ENCODE measurements around the gene STAM. TPM values are rescaled to one million over a fixed set of nuclear protein-coding genes. Genes with fewer than 3 reads are reported as not detected.

Gene STAM
- total and polyA plus RNA-seq, 9 of the 15 experiments (the other 6 are each of a cell fraction or from before 2014, with no cell fraction given) = 13.8 to 33.5 (median 26.4) TPM

DNA sequence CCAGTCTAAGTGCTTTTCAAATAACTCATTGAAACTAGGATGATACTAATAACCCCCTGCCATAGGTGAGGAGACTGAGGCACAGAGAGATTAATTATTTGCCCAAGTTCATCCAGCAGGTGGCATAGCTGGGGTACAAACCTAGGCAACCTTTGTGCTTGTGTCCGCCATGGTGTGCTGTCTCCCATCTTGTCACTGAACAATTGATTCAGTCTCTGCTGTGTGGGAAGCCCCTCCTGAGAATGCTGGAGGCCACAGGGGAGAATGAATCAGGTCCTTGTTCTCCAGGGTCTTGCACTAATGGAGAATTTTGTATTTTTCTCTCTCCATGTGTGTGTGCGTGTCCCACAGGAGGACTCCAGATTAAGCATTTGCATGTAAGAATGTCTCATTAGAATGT is 92.3 kb downstream of the STAM start:
- Histone ChIP-seq H3K4me1 (replicated peaks in 1 of 2; ENCODE audit: control insufficient read depth in 2 of 2, insufficient read depth in 2 of 2, low read length in 2 of 2) (peaks cover 0 to 4% of the 10 kb centered on the region in 2 experiments; a peak in 3 of 5 replicates), H2AFZ (ENCODE audit: low read depth, low read length) (no peak overlapping the region), H3K27me3 (ENCODE audit: control insufficient read depth in 2 of 2, insufficient read depth in 2 of 2, low read length in 2 of 2) (no peaks in the 10 kb centered on the region), H4K20me1 (replicated peaks; ENCODE audit: control insufficient read depth, insufficient read depth, low read length) (no peaks in the 10 kb centered on the region), H3K36me3 (ENCODE audit: control insufficient read depth, insufficient read depth, low read length) (no peaks in the 10 kb centered on the region), H3K9me1 (ENCODE audit: control insufficient read depth, insufficient read depth, low read length) (no peaks in the 10 kb centered on the region), H3K9me3 (replicated peaks; ENCODE audit: control insufficient read depth, insufficient read depth, low read depth, low read length) (no peaks in the 10 kb centered on the region), H3K9ac (ENCODE audit: insufficient read depth in 1 of 2, low read depth in 2 of 2, low read length in 2 of 2) (no peak overlapping the region), H3K4me2 (ENCODE audit: insufficient read depth, low read length) (no peak overlapping the region), H3K4me3 (no peak overlapping the region), H3K27ac (ENCODE audit: extremely low read depth, low read depth, low read length) (no peak overlapping the region), H3K79me2 (ENCODE audit: control insufficient read depth, insufficient read depth, low read length) (no peaks in the 10 kb centered on the region)
- POLR2A ChIA-PET = no interaction called here
- CTCF ChIA-PET (ENCODE audit: low intra/inter-chr PET ratio) = interaction anchor here (1.2 kb wide), 1 partner anchor 137 kb away, joined by 5 read pairs; no protein-coding TSS in a partner anchor
- 90% methylated on average over 2 of the region's 2 CpGs for WGBS (ENCODE audit: insufficient coverage, low coverage, missing lambda C conversion rate)
- FAIRE-seq (peak; percentile 15), DNase-seq (ENCODE audit: extremely low read depth in 1 of 4, low spot score in 3 of 4) (no peak), ATAC-seq (no peak)
- intact Hi-C loops (cut with micrococcal nuclease) = loop anchor here (5.0 to 10.0 kb wide), 3 partner anchors 139 to 481 kb away; no protein-coding TSS in a partner anchor
- BruUV-seq (replicated peaks) = no TSS peak
- in situ Hi-C loops (cut with MboI) = loop anchor here (10.0 to 25.0 kb wide), 2 partner anchors 451 to 899 kb away; no protein-coding TSS in a partner anchor
- TF ChIP-seq, protein P1, sequence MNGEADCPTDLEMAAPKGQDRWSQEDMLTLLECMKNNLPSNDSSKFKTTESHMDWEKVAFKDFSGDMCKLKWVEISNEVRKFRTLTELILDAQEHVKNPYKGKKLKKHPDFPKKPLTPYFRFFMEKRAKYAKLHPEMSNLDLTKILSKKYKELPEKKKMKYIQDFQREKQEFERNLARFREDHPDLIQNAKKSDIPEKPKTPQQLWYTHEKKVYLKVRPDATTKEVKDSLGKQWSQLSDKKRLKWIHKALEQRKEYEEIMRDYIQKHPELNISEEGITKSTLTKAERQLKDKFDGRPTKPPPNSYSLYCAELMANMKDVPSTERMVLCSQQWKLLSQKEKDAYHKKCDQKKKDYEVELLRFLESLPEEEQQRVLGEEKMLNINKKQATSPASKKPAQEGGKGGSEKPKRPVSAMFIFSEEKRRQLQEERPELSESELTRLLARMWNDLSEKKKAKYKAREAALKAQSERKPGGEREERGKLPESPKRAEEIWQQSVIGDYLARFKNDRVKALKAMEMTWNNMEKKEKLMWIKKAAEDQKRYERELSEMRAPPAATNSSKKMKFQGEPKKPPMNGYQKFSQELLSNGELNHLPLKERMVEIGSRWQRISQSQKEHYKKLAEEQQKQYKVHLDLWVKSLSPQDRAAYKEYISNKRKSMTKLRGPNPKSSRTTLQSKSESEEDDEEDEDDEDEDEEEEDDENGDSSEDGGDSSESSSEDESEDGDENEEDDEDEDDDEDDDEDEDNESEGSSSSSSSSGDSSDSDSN (IDR thresholded peaks at IDR 0.05; ENCODE audit: borderline replicate concordance in 1 of 2, low read depth in 2 of 2, low read length in 2 of 2) = no peak
- TF ChIP-seq, protein P2, sequence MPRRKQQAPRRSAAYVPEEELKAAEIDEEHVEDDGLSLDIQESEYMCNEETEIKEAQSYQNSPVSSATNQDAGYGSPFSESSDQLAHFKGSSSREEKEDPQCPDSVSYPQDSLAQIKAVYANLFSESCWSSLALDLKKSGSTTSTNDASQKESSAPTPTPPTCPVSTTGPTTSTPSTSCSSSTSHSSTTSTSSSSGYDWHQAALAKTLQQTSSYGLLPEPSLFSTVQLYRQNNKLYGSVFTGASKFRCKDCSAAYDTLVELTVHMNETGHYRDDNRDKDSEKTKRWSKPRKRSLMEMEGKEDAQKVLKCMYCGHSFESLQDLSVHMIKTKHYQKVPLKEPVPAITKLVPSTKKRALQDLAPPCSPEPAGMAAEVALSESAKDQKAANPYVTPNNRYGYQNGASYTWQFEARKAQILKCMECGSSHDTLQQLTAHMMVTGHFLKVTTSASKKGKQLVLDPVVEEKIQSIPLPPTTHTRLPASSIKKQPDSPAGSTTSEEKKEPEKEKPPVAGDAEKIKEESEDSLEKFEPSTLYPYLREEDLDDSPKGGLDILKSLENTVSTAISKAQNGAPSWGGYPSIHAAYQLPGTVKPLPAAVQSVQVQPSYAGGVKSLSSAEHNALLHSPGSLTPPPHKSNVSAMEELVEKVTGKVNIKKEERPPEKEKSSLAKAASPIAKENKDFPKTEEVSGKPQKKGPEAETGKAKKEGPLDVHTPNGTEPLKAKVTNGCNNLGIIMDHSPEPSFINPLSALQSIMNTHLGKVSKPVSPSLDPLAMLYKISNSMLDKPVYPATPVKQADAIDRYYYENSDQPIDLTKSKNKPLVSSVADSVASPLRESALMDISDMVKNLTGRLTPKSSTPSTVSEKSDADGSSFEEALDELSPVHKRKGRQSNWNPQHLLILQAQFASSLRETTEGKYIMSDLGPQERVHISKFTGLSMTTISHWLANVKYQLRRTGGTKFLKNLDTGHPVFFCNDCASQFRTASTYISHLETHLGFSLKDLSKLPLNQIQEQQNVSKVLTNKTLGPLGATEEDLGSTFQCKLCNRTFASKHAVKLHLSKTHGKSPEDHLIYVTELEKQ (CRISPR knock-in tag; IDR thresholded peaks at IDR 0.05) = no peak
- no peak for TF ChIP-seq TAF9B (IDR thresholded peaks at IDR 0.05; ENCODE audit: partially characterized antibody)
- TF ChIP-seq TCF7L2 (IDR thresholded peaks at IDR 0.05; ENCODE audit: low read depth, low read length) = no peak
- TF ChIP-seq, protein P3, sequence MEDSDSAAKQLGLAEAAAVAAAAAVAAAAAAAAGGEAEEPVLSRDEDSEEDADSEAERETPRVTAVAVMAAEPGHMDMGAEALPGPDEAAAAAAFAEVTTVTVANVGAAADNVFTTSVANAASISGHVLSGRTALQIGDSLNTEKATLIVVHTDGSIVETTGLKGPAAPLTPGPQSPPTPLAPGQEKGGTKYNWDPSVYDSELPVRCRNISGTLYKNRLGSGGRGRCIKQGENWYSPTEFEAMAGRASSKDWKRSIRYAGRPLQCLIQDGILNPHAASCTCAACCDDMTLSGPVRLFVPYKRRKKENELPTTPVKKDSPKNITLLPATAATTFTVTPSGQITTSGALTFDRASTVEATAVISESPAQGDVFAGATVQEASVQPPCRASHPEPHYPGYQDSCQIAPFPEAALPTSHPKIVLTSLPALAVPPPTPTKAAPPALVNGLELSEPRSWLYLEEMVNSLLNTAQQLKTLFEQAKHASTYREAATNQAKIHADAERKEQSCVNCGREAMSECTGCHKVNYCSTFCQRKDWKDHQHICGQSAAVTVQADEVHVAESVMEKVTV (CRISPR knock-in tag; IDR thresholded peaks at IDR 0.05) = no peak
- no peak for TF ChIP-seq PHB (CRISPR knock-in tag; IDR thresholded peaks at IDR 0.05)
- no peak for TF ChIP-seq HNRNPL (IDR thresholded peaks at IDR 0.05; ENCODE audit: low read depth, low read length)
- no peak for TF ChIP-seq ATF1 (CRISPR knock-in tag; IDR thresholded peaks at IDR 0.05)
- TF ChIP-seq ATF1 (tag; IDR thresholded peaks at IDR 0.05) = no peak
- TF ChIP-seq, protein P4, sequence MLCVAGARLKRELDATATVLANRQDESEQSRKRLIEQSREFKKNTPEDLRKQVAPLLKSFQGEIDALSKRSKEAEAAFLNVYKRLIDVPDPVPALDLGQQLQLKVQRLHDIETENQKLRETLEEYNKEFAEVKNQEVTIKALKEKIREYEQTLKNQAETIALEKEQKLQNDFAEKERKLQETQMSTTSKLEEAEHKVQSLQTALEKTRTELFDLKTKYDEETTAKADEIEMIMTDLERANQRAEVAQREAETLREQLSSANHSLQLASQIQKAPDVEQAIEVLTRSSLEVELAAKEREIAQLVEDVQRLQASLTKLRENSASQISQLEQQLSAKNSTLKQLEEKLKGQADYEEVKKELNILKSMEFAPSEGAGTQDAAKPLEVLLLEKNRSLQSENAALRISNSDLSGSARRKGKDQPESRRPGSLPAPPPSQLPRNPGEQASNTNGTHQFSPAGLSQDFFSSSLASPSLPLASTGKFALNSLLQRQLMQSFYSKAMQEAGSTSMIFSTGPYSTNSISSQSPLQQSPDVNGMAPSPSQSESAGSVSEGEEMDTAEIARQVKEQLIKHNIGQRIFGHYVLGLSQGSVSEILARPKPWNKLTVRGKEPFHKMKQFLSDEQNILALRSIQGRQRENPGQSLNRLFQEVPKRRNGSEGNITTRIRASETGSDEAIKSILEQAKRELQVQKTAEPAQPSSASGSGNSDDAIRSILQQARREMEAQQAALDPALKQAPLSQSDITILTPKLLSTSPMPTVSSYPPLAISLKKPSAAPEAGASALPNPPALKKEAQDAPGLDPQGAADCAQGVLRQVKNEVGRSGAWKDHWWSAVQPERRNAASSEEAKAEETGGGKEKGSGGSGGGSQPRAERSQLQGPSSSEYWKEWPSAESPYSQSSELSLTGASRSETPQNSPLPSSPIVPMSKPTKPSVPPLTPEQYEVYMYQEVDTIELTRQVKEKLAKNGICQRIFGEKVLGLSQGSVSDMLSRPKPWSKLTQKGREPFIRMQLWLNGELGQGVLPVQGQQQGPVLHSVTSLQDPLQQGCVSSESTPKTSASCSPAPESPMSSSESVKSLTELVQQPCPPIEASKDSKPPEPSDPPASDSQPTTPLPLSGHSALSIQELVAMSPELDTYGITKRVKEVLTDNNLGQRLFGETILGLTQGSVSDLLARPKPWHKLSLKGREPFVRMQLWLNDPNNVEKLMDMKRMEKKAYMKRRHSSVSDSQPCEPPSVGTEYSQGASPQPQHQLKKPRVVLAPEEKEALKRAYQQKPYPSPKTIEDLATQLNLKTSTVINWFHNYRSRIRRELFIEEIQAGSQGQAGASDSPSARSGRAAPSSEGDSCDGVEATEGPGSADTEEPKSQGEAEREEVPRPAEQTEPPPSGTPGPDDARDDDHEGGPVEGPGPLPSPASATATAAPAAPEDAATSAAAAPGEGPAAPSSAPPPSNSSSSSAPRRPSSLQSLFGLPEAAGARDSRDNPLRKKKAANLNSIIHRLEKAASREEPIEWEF (CRISPR knock-in tag; IDR thresholded peaks at IDR 0.05) = no peak
